ENCODE results near the gene GADD45A.

The GADD45A gene

GRCh38 chr1:67677408-67677807 lies 7.6 kb upstream of the GADD45A start (continued):
- TF ChIP-seq ZC3H10 (CRISPR knock-in tag; IDR thresholded peaks at IDR 0.05): no peak
- TF ChIP-seq ZNF565 (CRISPR knock-in tag; conservative IDR thresholded peaks at IDR 0.05; ENCODE audit: low read depth): no peak
- no peak for TF ChIP-seq OSR1 (CRISPR knock-in tag; IDR thresholded peaks at IDR 0.05)
- no peak for TF ChIP-seq ISL1 (CRISPR knock-in tag; IDR thresholded peaks at IDR 0.05)

GRCh38 chr1:67677930-67678329 lies 7.1 kb upstream of the GADD45A start:
- ATAC-seq: no peak
- no peak for TF ChIP-seq TSHZ2 (CRISPR knock-in tag; IDR thresholded peaks at IDR 0.05)
- no peak for TF ChIP-seq CSRNP3 (CRISPR knock-in tag; IDR thresholded peaks at IDR 0.05)
- TF ChIP-seq PPARA (CRISPR knock-in tag; IDR thresholded peaks at IDR 0.05; ENCODE audit: borderline replicate concordance): no peak
- TF ChIP-seq SNAI2 (CRISPR knock-in tag; IDR thresholded peaks at IDR 0.05): no peak

- TF ChIP-seq POU6F1 (CRISPR knock-in tag; IDR thresholded peaks at IDR 0.05; ENCODE audit: borderline replicate concordance, low read depth): no peak
- no peak for TF ChIP-seq TCF4 (CRISPR knock-in tag; IDR thresholded peaks at IDR 0.05; ENCODE audit: borderline replicate concordance)
- no peak for TF ChIP-seq ZNF565 (CRISPR knock-in tag; conservative IDR thresholded peaks at IDR 0.05; ENCODE audit: low read depth)
- TF ChIP-seq TSHZ2 (CRISPR knock-in tag; IDR thresholded peaks at IDR 0.05): no peak
- TF ChIP-seq PPARA (CRISPR knock-in tag; IDR thresholded peaks at IDR 0.05; ENCODE audit: borderline replicate concordance): no peak
- TF ChIP-seq ZNF8 (CRISPR knock-in tag; IDR thresholded peaks at IDR 0.05): no peak
- no peak for TF ChIP-seq ISL1 (CRISPR knock-in tag; IDR thresholded peaks at IDR 0.05)
- TF ChIP-seq RARB (CRISPR knock-in tag; IDR thresholded peaks at IDR 0.05): no peak
- no peak for TF ChIP-seq ZFP30 (CRISPR knock-in tag; IDR thresholded peaks at IDR 0.05)
- no peak for TF ChIP-seq ARNTL (CRISPR knock-in tag; IDR thresholded peaks at IDR 0.05; ENCODE audit: borderline replicate concordance, low read depth)
- TF ChIP-seq ESRRG (CRISPR knock-in tag; IDR thresholded peaks at IDR 0.05): no peak
Measured at GRCh38 chr1:67679691-67680090, 5.3 kb upstream of the GADD45A start.

GRCh38 chr1:67680486-67680885 lies 4.5 kb upstream of the GADD45A start:
- ATAC-seq: no peak
- no peak for TF ChIP-seq GLIS3 (CRISPR knock-in tag; IDR thresholded peaks at IDR 0.05)
- no peak for TF ChIP-seq TOX (CRISPR knock-in tag; IDR thresholded peaks at IDR 0.05; ENCODE audit: borderline replicate concordance)
- TF ChIP-seq SNAI2 (CRISPR knock-in tag; IDR thresholded peaks at IDR 0.05): no peak
- no peak for TF ChIP-seq ARNTL (CRISPR knock-in tag; IDR thresholded peaks at IDR 0.05; ENCODE audit: borderline replicate concordance, low read depth)
- TF ChIP-seq ZC3H10 (CRISPR knock-in tag; IDR thresholded peaks at IDR 0.05): no peak
- TF ChIP-seq CSDC2 (CRISPR knock-in tag; IDR thresholded peaks at IDR 0.05): no peak
- no peak for TF ChIP-seq POU6F1 (CRISPR knock-in tag; IDR thresholded peaks at IDR 0.05; ENCODE audit: borderline replicate concordance, low read depth)
- TF ChIP-seq ZFP3 (CRISPR knock-in tag; IDR thresholded peaks at IDR 0.05): no peak
- no peak for TF ChIP-seq TCF4 (CRISPR knock-in tag; IDR thresholded peaks at IDR 0.05; ENCODE audit: borderline replicate concordance)
- TF ChIP-seq TSHZ2 (CRISPR knock-in tag; IDR thresholded peaks at IDR 0.05): no peak

More at GRCh38 chr1:67679691-67680090, 5.3 kb upstream of the GADD45A start:
- ATAC-seq: no peak
